Gastrocnemius medialis (tissue), 4 donors: ENCODE measurements around the gene BBX. TPM values are rescaled to one million over a fixed set of nuclear protein-coding genes. Genes with fewer than 3 reads are reported as not detected.

Experiments
- ATAC-seq, 2 donors: fragments of 150-250 bp; one replicate each; pipeline ENCODE4 v1.9.1; 2016
- DNase-seq, 2 donors: peaks; one replicate each; pipeline ENCODE4 v3.0.0-alpha.2; 2019
- H3K27ac ChIP-seq, 4 donors: fragments of 200-600 bp; sonication (generic); 1 replicate in 1 of 4; 2 replicates in 3 of 4; pipeline ENCODE4 v1.5.1; 2016 to 2018; ENCODE audit warnings: mild to moderate bottlenecking in 2 of 4, moderate library complexity in 1 of 4
- H3K27me3 ChIP-seq, 3 donors: fragments of 200-600 bp; sonication (generic) in 2 of 3; 1 replicate in 1 of 3; 2 replicates in 2 of 3; pipeline versions ENCODE4 v1.5.1 to v1.6.0; 2016 to 2019; ENCODE audit warnings: mild to moderate bottlenecking in 1 of 3, moderate library complexity in 1 of 3
- H3K36me3 ChIP-seq, 2 donors: fragments of 200-600 bp; sonication (generic) in 1 of 2; one replicate each; pipeline ENCODE4 v1.5.1; 2017 to 2018
- H3K4me1 ChIP-seq, 2 donors: fragments of 200-600 bp; sonication (generic) in 1 of 2; one replicate each; pipeline ENCODE4 v1.5.1; 2016 to 2017; ENCODE audit warnings: mild to moderate bottlenecking in 2 of 2
- H3K4me3 ChIP-seq, 4 donors: fragments of 200-600 bp; sonication (generic) in 3 of 4; 1 replicate in 1 of 4; 2 replicates in 3 of 4; pipeline ENCODE4 v1.5.1; 2016 to 2019; ENCODE audit warnings: mild to moderate bottlenecking in 2 of 4
- H3K9me3 ChIP-seq, 3 donors: fragments of 200-600 bp; sonication (generic) in 2 of 3; 1 replicate in 1 of 3; 2 replicates in 2 of 3; pipeline ENCODE4 v1.5.1; 2016 to 2019
- CTCF ChIP-seq, 5 experiments: fragments of 450-650 bp in 3 of 5; fragments of 200-600 bp in 2 of 5; sonication (generic) in 2 of 5; IDR thresholded peaks in 4 of 5; conservative IDR thresholded peaks in 1 of 5; 1 replicate in 4 of 5; 2 replicates in 1 of 5; pipeline ENCODE4 v1.5.1; 2016 to 2019; ENCODE audit warnings: antibody characterized with exemption in 5 of 5, mild to moderate bottlenecking in 3 of 5, moderate library complexity in 3 of 5
- POLR2A ChIP-seq, 2 donors: fragments of 450-650 bp; IDR thresholded peaks; one replicate each; pipeline ENCODE4 v1.6.1; 2017; ENCODE audit warnings: antibody characterized with exemption in 2 of 2, mild to moderate bottlenecking in 2 of 2, moderate library complexity in 2 of 2
- in situ Hi-C, 4 donors: fragments of 200-750 bp; cut with MboI; loops; one replicate each; pipeline versions ENCODE4 v1.15.0 to v1.8.0; 2017; ENCODE audit warnings: low sequenced_read_pairs in 4 of 4
- intact Hi-C: fragments of 100-400 bp; cut with DNase I; formaldehyde crosslinking; loops from one replicate; pipeline ENCODE4 v1.15.1; 2023; ENCODE audit warnings: low total_unique reads
- total RNA-seq, 4 donors: library from RNA; depleted of rRNA; stranded (reverse); fragments of >200 nt; gene quantifications; one replicate each; pipeline versions ENCODE4 v1.1.0 to v1.2.3, GENCODE V29; 2016

Gene BBX
- total RNA-seq, 4 donors from 2014 or later, result 15.2 to 48.3 (median 20.1) TPM

GRCh38 chr3:107737914-107738313 lies 215.2 kb downstream of the BBX start:
- in situ Hi-C loops, result loop anchor here in 2 of 4 donors (10.0 to 25.0 kb wide), 4 partner anchors 63 to 503 kb away; no protein-coding TSS in a partner anchor
- DNase-seq, result no peak

GRCh38 chr3:107738486-107739183 lies 215.9 kb downstream of the BBX start:
- no peaks in the 10 kb centered on the region for H3K9me3 ChIP-seq
- no peak for TF ChIP-seq CTCF (IDR thresholded peaks at IDR 0.05 in 4 of 5, conservative IDR thresholded peaks at IDR 0.05 in 1 of 5)
- TF ChIP-seq POLR2A (IDR thresholded peaks at IDR 0.05), result no peak
- no peaks in the 10 kb centered on the region for H3K36me3 ChIP-seq
- intact Hi-C loops (no loop called here), in situ Hi-C loops (loop anchor here in 2 of 4 donors (10.0 to 25.0 kb wide), 4 partner anchors 64 to 504 kb away; no protein-coding TSS in a partner anchor)
- no peak overlapping the region for H3K4me3 ChIP-seq
- no peak for DNase-seq
- no peak for ATAC-seq
- H3K27ac ChIP-seq, result no peak overlapping the region
- peaks cover 8 to 17% of the 10 kb centered on the region in 2 donors for H3K4me1 ChIP-seq
- no peaks in the 10 kb centered on the region for H3K27me3 ChIP-seq

More at GRCh38 chr3:107737914-107738313, 215.2 kb downstream of the BBX start:
- no peaks in the 10 kb centered on the region for H3K9me3 ChIP-seq
- intact Hi-C loops, result no loop called here
- TF ChIP-seq CTCF (IDR thresholded peaks at IDR 0.05 in 4 of 5, conservative IDR thresholded peaks at IDR 0.05 in 1 of 5) (no peak), POLR2A (IDR thresholded peaks at IDR 0.05) (no peak)
- H3K27me3 ChIP-seq, result no peaks in the 10 kb centered on the region
- H3K36me3 ChIP-seq, result no peaks in the 10 kb centered on the region
- H3K4me3 ChIP-seq, result no peak overlapping the region
- ATAC-seq, result no peak
- H3K27ac ChIP-seq, result no peak overlapping the region
- peaks cover 11 to 22% of the 10 kb centered on the region in 2 donors for H3K4me1 ChIP-seq

GRCh38 chr3:107739227-107739626 lies 216.5 kb downstream of the BBX start:
- in situ Hi-C loops, result loop anchor here in 2 of 4 donors (10.0 to 25.0 kb wide), 4 partner anchors 64 to 504 kb away; no protein-coding TSS in a partner anchor
- ATAC-seq, result no peak
- intact Hi-C loops, result no loop called here

GRCh38 chr3:107740992-107741896 lies 218.5 kb downstream of the BBX start:
- no peaks in the 10 kb centered on the region for H3K4me1 ChIP-seq
- H3K36me3 ChIP-seq, result no peaks in the 10 kb centered on the region
- H3K27ac ChIP-seq, result no peak overlapping the region
- TF ChIP-seq CTCF (IDR thresholded peaks at IDR 0.05 in 4 of 5, conservative IDR thresholded peaks at IDR 0.05 in 1 of 5), result peak; percentile 25 to 67 (median 59)
- TF ChIP-seq POLR2A (IDR thresholded peaks at IDR 0.05), result no peak
- no peaks in the 10 kb centered on the region for H3K9me3 ChIP-seq
- no peaks in the 10 kb centered on the region for H3K27me3 ChIP-seq
- ATAC-seq (no peak), DNase-seq (no peak)
- no peak overlapping the region for H3K4me3 ChIP-seq
- intact Hi-C loops, result loop anchor here (1.0 to 5.0 kb wide), 5 partner anchors 50 to 504 kb away; no protein-coding TSS in a partner anchor
- in situ Hi-C loops, result loop anchor here in 1 of 4 donors (25.0 kb wide), 1 partner anchor 504 kb away; no protein-coding TSS in a partner anchor

More at GRCh38 chr3:107739227-107739626, 216.5 kb downstream of the BBX start:
- Histone ChIP-seq H3K4me1 (peaks cover 2 to 11% of the 10 kb centered on the region in 2 donors), H3K36me3 (no peaks in the 10 kb centered on the region), H3K9me3 (no peaks in the 10 kb centered on the region), H3K27me3 (no peaks in the 10 kb centered on the region), H3K4me3 (no peak overlapping the region), H3K27ac (no peak overlapping the region)
- TF ChIP-seq POLR2A (IDR thresholded peaks at IDR 0.05) (no peak), CTCF (IDR thresholded peaks at IDR 0.05 in 4 of 5, conservative IDR thresholded peaks at IDR 0.05 in 1 of 5) (no peak)
- DNase-seq, result no peak
